ENCODE data around the gene AFAP1L1. TPM values are rescaled to one million over a fixed set of nuclear protein-coding genes. Genes with fewer than 3 reads are reported as not detected.

The AFAP1L1 gene
- total and polyA plus RNA-seq, 2 of the 13 experiments (the other 11 are each of a cell fraction or from before 2014, with no cell fraction given): 0.38 to 1.0 TPM

DNA sequence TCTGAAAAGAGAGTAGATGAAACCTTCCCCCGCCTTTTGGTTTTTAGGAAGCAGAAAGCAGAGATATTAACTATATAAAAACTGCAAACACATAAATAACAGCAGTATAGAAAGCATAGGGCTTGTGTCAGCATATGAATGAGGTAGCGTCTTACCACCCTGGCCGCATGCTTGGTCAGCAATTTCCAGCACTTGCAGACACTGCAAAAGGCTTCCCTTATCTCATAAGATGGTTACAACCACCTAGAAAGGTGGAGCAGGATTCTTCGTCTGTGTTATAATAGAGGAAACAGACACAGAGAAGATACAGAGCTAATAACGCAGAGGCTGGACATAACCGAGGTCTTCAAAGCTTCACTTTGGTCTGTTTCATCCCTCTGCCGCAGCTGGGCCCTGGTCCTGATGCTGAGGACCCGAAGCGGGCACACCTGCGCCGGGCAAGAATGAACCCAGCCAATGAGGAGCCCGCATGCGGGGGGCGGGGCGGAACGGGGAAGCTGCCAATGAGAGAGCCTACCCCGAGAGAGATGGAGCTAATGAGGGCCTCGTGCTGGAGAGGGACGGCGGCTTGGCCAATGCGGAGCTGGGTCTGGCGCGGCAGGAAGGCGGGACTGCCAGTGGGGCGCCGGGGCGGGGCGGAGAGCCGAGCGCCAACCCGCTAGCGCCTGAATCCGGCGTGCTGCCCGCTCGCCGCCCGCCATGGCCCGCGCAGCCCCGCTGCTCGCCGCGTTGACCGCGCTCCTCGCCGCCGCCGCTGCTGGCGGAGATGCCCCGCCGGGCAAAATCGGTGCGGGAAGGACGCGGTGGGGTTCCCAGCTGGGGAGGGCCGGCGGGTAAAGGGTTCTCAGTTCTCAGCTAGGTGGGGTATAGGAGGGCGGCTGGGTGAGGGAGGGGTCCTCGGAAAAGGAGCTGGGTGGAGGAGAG is 86.0 kb downstream of the AFAP1L1 start, which contains the start of gene PCYOX1L (continued):
- TF ChIP-seq ELF4 (CRISPR knock-in tag; IDR thresholded peaks at IDR 0.05; ENCODE audit: borderline replicate concordance): no peak
- no peak for TF ChIP-seq FLYWCH1 (CRISPR knock-in tag; IDR thresholded peaks at IDR 0.05)
- no peak for TF ChIP-seq ZNF451 (CRISPR knock-in tag; IDR thresholded peaks at IDR 0.05)
- TF ChIP-seq CENPT (CRISPR knock-in tag; IDR thresholded peaks at IDR 0.05; ENCODE audit: low read depth): no peak
- TF ChIP-seq ZNF776 (CRISPR knock-in tag; IDR thresholded peaks at IDR 0.05): no peak
- TF ChIP-seq MLXIP (CRISPR knock-in tag; IDR thresholded peaks at IDR 0.05; ENCODE audit: borderline replicate concordance): no peak
- no peak for TF ChIP-seq ZNF292 (CRISPR knock-in tag; IDR thresholded peaks at IDR 0.05; ENCODE audit: borderline replicate concordance, low read depth)
- peak; percentile 68 for TF ChIP-seq PHF8 (CRISPR knock-in tag; IDR thresholded peaks at IDR 0.05)
- peak; percentile 34; the same call in 1 of the 2 replicates for TF ChIP-seq SP5 (CRISPR knock-in tag; IDR thresholded peaks at IDR 0.05; ENCODE audit: borderline replicate concordance, low read depth)
- TF ChIP-seq, protein P1, sequence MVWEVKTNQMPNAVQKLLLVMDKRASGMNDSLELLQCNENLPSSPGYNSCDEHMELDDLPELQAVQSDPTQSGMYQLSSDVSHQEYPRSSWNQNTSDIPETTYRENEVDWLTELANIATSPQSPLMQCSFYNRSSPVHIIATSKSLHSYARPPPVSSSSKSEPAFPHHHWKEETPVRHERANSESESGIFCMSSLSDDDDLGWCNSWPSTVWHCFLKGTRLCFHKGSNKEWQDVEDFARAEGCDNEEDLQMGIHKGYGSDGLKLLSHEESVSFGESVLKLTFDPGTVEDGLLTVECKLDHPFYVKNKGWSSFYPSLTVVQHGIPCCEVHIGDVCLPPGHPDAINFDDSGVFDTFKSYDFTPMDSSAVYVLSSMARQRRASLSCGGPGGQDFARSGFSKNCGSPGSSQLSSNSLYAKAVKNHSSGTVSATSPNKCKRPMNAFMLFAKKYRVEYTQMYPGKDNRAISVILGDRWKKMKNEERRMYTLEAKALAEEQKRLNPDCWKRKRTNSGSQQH (CRISPR knock-in tag; IDR thresholded peaks at IDR 0.05; ENCODE audit: low read depth): no peak
- no peak for TF ChIP-seq DNMT1 (CRISPR knock-in tag; IDR thresholded peaks at IDR 0.05)
- TF ChIP-seq ZNF160 (CRISPR knock-in tag; IDR thresholded peaks at IDR 0.05): no peak
- TF ChIP-seq HNRNPLL (IDR thresholded peaks at IDR 0.05; ENCODE audit: low read depth, low read length, poor library complexity, severe bottlenecking): peak; percentile 47
- peak; percentile 65; the same call in 1 of the 2 replicates for TF ChIP-seq ZNF709 (CRISPR knock-in tag; IDR thresholded peaks at IDR 0.05)
- peak; percentile 80; the same call in 1 of the 2 replicates for TF ChIP-seq ZNF34 (CRISPR knock-in tag; IDR thresholded peaks at IDR 0.05; ENCODE audit: borderline replicate concordance)
- TF ChIP-seq, protein P2, sequence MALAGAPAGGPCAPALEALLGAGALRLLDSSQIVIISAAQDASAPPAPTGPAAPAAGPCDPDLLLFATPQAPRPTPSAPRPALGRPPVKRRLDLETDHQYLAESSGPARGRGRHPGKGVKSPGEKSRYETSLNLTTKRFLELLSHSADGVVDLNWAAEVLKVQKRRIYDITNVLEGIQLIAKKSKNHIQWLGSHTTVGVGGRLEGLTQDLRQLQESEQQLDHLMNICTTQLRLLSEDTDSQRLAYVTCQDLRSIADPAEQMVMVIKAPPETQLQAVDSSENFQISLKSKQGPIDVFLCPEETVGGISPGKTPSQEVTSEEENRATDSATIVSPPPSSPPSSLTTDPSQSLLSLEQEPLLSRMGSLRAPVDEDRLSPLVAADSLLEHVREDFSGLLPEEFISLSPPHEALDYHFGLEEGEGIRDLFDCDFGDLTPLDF (CRISPR knock-in tag; IDR thresholded peaks at IDR 0.05): 0 out of 2 replicates have a peak, but pooled peaks have one; percentile 28
- TF ChIP-seq THRA (CRISPR knock-in tag; IDR thresholded peaks at IDR 0.05; ENCODE audit: borderline replicate concordance): no peak
- TF ChIP-seq, protein P3, sequence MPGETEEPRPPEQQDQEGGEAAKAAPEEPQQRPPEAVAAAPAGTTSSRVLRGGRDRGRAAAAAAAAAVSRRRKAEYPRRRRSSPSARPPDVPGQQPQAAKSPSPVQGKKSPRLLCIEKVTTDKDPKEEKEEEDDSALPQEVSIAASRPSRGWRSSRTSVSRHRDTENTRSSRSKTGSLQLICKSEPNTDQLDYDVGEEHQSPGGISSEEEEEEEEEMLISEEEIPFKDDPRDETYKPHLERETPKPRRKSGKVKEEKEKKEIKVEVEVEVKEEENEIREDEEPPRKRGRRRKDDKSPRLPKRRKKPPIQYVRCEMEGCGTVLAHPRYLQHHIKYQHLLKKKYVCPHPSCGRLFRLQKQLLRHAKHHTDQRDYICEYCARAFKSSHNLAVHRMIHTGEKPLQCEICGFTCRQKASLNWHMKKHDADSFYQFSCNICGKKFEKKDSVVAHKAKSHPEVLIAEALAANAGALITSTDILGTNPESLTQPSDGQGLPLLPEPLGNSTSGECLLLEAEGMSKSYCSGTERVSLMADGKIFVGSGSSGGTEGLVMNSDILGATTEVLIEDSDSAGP (CRISPR knock-in tag; IDR thresholded peaks at IDR 0.05; ENCODE audit: borderline replicate concordance): peak; percentile 37; the same call in 1 of the 2 replicates
- TF ChIP-seq ZNF616 (CRISPR knock-in tag; IDR thresholded peaks at IDR 0.05; ENCODE audit: low read depth): 0 out of 2 replicates have a peak, but pooled peaks have one; percentile 47

Data from HepG2 (cell line).